ENCODE measurements around the gene MTA1.

DNA sequence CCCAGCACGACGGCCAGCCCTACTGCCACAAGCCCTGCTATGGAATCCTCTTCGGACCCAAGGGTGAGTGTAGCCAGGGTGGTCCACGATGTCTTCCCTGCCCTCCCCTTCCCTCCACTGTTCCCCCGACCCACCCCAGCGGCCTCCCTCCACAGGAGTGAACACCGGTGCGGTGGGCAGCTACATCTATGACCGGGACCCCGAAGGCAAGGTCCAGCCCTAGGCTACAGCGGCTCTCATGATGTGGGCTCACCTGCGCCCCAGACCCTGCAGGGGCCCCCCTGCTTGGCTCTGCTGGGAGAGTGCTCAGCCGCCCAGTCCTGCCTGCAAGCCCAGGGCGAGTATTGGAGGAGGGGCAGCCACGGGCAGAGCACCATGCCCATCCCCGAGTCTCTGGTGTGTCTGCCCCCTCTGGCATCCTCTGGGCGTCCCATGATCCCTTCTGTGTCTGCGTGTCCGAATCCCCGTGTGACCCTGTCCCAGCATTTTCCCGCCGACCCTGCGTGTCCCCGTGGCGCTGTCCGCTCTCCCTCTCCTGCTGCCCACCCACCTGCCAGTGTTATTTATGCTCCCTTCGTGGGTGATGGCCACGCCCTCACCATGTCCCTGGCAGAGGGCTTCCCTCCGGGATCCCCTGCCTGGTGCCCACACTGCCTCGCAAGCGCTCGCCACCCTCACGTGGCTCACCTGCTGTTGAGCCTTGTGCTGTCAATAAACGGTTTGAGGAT is 60.0 kb downstream of the MTA1 start:
- TF ChIP-seq, protein P1, sequence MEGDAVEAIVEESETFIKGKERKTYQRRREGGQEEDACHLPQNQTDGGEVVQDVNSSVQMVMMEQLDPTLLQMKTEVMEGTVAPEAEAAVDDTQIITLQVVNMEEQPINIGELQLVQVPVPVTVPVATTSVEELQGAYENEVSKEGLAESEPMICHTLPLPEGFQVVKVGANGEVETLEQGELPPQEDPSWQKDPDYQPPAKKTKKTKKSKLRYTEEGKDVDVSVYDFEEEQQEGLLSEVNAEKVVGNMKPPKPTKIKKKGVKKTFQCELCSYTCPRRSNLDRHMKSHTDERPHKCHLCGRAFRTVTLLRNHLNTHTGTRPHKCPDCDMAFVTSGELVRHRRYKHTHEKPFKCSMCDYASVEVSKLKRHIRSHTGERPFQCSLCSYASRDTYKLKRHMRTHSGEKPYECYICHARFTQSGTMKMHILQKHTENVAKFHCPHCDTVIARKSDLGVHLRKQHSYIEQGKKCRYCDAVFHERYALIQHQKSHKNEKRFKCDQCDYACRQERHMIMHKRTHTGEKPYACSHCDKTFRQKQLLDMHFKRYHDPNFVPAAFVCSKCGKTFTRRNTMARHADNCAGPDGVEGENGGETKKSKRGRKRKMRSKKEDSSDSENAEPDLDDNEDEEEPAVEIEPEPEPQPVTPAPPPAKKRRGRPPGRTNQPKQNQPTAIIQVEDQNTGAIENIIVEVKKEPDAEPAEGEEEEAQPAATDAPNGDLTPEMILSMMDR (IDR thresholded peaks at IDR 0.05; ENCODE audit: low read depth, low read length, missing input control): no peak
- no peak for TF ChIP-seq NR2F2 (IDR thresholded peaks at IDR 0.05)
- TF ChIP-seq, protein P2, sequence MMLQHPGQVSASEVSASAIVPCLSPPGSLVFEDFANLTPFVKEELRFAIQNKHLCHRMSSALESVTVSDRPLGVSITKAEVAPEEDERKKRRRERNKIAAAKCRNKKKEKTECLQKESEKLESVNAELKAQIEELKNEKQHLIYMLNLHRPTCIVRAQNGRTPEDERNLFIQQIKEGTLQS (IDR thresholded peaks at IDR 0.05): no peak
- no peak for TF ChIP-seq SP1 (IDR thresholded peaks at IDR 0.05)
- TF ChIP-seq, protein P3, sequence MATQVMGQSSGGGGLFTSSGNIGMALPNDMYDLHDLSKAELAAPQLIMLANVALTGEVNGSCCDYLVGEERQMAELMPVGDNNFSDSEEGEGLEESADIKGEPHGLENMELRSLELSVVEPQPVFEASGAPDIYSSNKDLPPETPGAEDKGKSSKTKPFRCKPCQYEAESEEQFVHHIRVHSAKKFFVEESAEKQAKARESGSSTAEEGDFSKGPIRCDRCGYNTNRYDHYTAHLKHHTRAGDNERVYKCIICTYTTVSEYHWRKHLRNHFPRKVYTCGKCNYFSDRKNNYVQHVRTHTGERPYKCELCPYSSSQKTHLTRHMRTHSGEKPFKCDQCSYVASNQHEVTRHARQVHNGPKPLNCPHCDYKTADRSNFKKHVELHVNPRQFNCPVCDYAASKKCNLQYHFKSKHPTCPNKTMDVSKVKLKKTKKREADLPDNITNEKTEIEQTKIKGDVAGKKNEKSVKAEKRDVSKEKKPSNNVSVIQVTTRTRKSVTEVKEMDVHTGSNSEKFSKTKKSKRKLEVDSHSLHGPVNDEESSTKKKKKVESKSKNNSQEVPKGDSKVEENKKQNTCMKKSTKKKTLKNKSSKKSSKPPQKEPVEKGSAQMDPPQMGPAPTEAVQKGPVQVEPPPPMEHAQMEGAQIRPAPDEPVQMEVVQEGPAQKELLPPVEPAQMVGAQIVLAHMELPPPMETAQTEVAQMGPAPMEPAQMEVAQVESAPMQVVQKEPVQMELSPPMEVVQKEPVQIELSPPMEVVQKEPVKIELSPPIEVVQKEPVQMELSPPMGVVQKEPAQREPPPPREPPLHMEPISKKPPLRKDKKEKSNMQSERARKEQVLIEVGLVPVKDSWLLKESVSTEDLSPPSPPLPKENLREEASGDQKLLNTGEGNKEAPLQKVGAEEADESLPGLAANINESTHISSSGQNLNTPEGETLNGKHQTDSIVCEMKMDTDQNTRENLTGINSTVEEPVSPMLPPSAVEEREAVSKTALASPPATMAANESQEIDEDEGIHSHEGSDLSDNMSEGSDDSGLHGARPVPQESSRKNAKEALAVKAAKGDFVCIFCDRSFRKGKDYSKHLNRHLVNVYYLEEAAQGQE (IDR thresholded peaks at IDR 0.05): no peak
- TF ChIP-seq, protein P4, sequence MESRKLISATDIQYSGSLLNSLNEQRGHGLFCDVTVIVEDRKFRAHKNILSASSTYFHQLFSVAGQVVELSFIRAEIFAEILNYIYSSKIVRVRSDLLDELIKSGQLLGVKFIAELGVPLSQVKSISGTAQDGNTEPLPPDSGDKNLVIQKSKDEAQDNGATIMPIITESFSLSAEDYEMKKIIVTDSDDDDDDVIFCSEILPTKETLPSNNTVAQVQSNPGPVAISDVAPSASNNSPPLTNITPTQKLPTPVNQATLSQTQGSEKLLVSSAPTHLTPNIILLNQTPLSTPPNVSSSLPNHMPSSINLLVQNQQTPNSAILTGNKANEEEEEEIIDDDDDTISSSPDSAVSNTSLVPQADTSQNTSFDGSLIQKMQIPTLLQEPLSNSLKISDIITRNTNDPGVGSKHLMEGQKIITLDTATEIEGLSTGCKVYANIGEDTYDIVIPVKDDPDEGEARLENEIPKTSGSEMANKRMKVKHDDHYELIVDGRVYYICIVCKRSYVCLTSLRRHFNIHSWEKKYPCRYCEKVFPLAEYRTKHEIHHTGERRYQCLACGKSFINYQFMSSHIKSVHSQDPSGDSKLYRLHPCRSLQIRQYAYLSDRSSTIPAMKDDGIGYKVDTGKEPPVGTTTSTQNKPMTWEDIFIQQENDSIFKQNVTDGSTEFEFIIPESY (IDR thresholded peaks at IDR 0.05): no peak
- TF ChIP-seq, protein P5, sequence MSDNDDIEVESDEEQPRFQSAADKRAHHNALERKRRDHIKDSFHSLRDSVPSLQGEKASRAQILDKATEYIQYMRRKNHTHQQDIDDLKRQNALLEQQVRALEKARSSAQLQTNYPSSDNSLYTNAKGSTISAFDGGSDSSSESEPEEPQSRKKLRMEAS (IDR thresholded peaks at IDR 0.05): no peak
- no peak for TF ChIP-seq GABPA (IDR thresholded peaks at IDR 0.05 in 1 of 2, conservative IDR thresholded peaks at IDR 0.05 in 1 of 2)
